ENCODE measurements around the gene NSMF. TPM values are rescaled to one million over a fixed set of nuclear protein-coding genes. Genes with fewer than 3 reads are reported as not detected.
"Not testable (repeated sequence)": the region's sequence is repeated elsewhere in the genome, so short reads cannot be mapped to it uniquely, and the experiment has no call there.

The NSMF gene
- total RNA-seq, 1 donor from 2014 or later: 23.9 TPM

- no peak for DNase-seq (ENCODE audit: low read depth, low spot score)
These were observed 18.9 kb upstream of the NSMF start for GRCh38 chr9:137477778-137478612.

GRCh38 chr9:137476856-137477255 lies 17.7 kb upstream of the NSMF start:
- DNase-seq (ENCODE audit: low read depth, low spot score): no peak

GRCh38 chr9:137475666-137476065 lies 16.5 kb upstream of the NSMF start:
- DNase-seq (ENCODE audit: low read depth, low spot score): no peak

- DNase-seq (ENCODE audit: low read depth, low spot score): no peak
These were observed 15.1 kb upstream of the NSMF start for GRCh38 chr9:137474271-137474670.

- no peak for DNase-seq (ENCODE audit: low read depth, low spot score)
These were observed 11.7 kb upstream of the NSMF start for GRCh38 chr9:137470785-137471184.

GRCh38 chr9:137467896-137468295 lies 8.8 kb upstream of the NSMF start:
- no peak for DNase-seq (ENCODE audit: low read depth, low spot score)

GRCh38 chr9:137467161-137467581 lies 8.0 kb upstream of the NSMF start:
- no peak for DNase-seq (ENCODE audit: low read depth, low spot score)

- DNase-seq (ENCODE audit: low read depth, low spot score): not testable (repeated sequence)
These were observed 7.4 kb upstream of the NSMF start for GRCh38 chr9:137466389-137467085.

GRCh38 chr9:137465720-137466388 lies 6.7 kb upstream of the NSMF start:
- DNase-seq (ENCODE audit: low read depth, low spot score): no peak

- DNase-seq (ENCODE audit: low read depth, low spot score): no peak
These were observed 6.0 kb upstream of the NSMF start for GRCh38 chr9:137465000-137465719.

- DNase-seq (ENCODE audit: low read depth, low spot score): no peak
These were observed 5.3 kb upstream of the NSMF start for GRCh38 chr9:137464291-137464999.

GRCh38 chr9:137463931-137464290 lies 4.8 kb upstream of the NSMF start:
- no peak for DNase-seq (ENCODE audit: low read depth, low spot score)

GRCh38 chr9:137462986-137463930 lies 4.1 kb upstream of the NSMF start:
- DNase-seq (ENCODE audit: low read depth, low spot score): no peak

GRCh38 chr9:137462396-137462985 lies 3.4 kb upstream of the NSMF start:
- DNase-seq (ENCODE audit: low read depth, low spot score): no peak

GRCh38 chr9:137461663-137462395 lies 2.7 kb upstream of the NSMF start:
- DNase-seq (ENCODE audit: low read depth, low spot score): no peak

GRCh38 chr9:137461316-137461662 lies 2.2 kb upstream of the NSMF start:
- no peak for DNase-seq (ENCODE audit: low read depth, low spot score)

GRCh38 chr9:137460363-137461315 lies 1.5 kb upstream of the NSMF start:
- DNase-seq (ENCODE audit: low read depth, low spot score): no peak

Data from pulmonary artery endothelial cell (primary cell).